Right lobe of liver (tissue), 4 donors: Measurements from ENCODE around the gene TBX1.

Source experiments
- POLR2A ChIP-seq: fragments of 450-650 bp; IDR thresholded peaks from one replicate; pipeline ENCODE4 v1.6.1; 2017; ENCODE audit warnings: antibody characterized with exemption, mild to moderate bottlenecking
- TF ChIP-seq, protein P1 (sequence below), 4 donors: fragments of 200-600 bp in 3 of 4; fragments of 450-650 bp in 1 of 4; IDR thresholded peaks; one replicate each; pipeline versions ENCODE4 v1.5.1 to v1.8.0; 2016 to 2022; ENCODE audit warnings: antibody characterized with exemption in 4 of 4, mild to moderate bottlenecking in 2 of 4
- donor health status: DM: no; HTN: no; CAD: no.
- donor health status: DM: no; HTN: no; CAD: no.
- donor health status: DM: no; HTN: yes; CAD: no.

- TF ChIP-seq, protein P1, sequence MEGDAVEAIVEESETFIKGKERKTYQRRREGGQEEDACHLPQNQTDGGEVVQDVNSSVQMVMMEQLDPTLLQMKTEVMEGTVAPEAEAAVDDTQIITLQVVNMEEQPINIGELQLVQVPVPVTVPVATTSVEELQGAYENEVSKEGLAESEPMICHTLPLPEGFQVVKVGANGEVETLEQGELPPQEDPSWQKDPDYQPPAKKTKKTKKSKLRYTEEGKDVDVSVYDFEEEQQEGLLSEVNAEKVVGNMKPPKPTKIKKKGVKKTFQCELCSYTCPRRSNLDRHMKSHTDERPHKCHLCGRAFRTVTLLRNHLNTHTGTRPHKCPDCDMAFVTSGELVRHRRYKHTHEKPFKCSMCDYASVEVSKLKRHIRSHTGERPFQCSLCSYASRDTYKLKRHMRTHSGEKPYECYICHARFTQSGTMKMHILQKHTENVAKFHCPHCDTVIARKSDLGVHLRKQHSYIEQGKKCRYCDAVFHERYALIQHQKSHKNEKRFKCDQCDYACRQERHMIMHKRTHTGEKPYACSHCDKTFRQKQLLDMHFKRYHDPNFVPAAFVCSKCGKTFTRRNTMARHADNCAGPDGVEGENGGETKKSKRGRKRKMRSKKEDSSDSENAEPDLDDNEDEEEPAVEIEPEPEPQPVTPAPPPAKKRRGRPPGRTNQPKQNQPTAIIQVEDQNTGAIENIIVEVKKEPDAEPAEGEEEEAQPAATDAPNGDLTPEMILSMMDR (IDR thresholded peaks at IDR 0.05) = no peak
- TF ChIP-seq POLR2A = no peak
These were observed 4.8 kb upstream of the TBX1 start for GRCh38 chr22:19755722-19756287.
